Loucy (cell line): ENCODE measurements around the gene JPT2.

Experiments used
- H2AFZ ChIP-seq: fragments of 200-600 bp; sonication (generic); 2 replicates; pipeline ENCODE4 v1.6.0; 2016; ENCODE audit warnings: antibody characterized with exemption, mild to moderate bottlenecking, low read length, moderate library complexity
- H3F3A ChIP-seq: fragments of 200-600 bp; 2 replicates; pipeline ENCODE4 v1.6.0; 2016; ENCODE audit warnings: antibody characterized with exemption, low read depth, mild to moderate bottlenecking
- H3K27me3 ChIP-seq: fragments of 200-600 bp; sonication (generic); 2 replicates; pipeline ENCODE4 v1.6.1; 2014; ENCODE audit warnings: low read length, mild to moderate bottlenecking; ENCODE audit not compliant: insufficient read depth, poor library complexity, severe bottlenecking
- H3K36me3 ChIP-seq: fragments of 200-600 bp; sonication (generic); 2 replicates; pipeline ENCODE4 v1.6.1; 2016; ENCODE audit warnings: low read length; ENCODE audit not compliant: insufficient read depth
- H3K4me1 ChIP-seq: fragments of 200-600 bp; sonication (generic); 2 replicates; pipeline ENCODE4 v1.5.1; 2014; ENCODE audit warnings: low read length, mild to moderate bottlenecking; ENCODE audit not compliant: insufficient read depth, poor library complexity, severe bottlenecking
- H3K4me2 ChIP-seq: fragments of 200-600 bp; sonication (generic); 2 replicates; pipeline ENCODE4 v1.6.0; 2014; ENCODE audit warnings: antibody characterized with exemption, low read length, low read depth, mild to moderate bottlenecking; ENCODE audit not compliant: poor library complexity, severe bottlenecking
- H3K4me3 ChIP-seq: fragments of 200-600 bp; sonication (generic); 2 replicates; pipeline ENCODE4 v1.5.1; 2014; ENCODE audit warnings: low read length, mild to moderate bottlenecking, mixed read lengths; ENCODE audit not compliant: poor library complexity, severe bottlenecking
- H3K79me2 ChIP-seq: fragments of 200-600 bp; sonication (generic); 2 replicates; pipeline ENCODE4 v1.6.1; 2014; ENCODE audit warnings: low read length; ENCODE audit not compliant: insufficient read depth
- H3K9ac ChIP-seq: fragments of 200-600 bp; sonication (generic); 2 replicates; pipeline ENCODE4 v1.6.0; 2014; ENCODE audit warnings: mild to moderate bottlenecking, low read depth, low read length, moderate library complexity; ENCODE audit not compliant: poor library complexity, severe bottlenecking
- H3K9me2 ChIP-seq: fragments of 200-600 bp; sonication (generic); replicated peaks from 2 replicates; pipeline ENCODE4 v1.6.1; 2016; ENCODE audit warnings: low read depth, low read length, mixed read lengths
- H3K9me3 ChIP-seq: fragments of 200-600 bp; sonication (generic); 2 replicates; pipeline ENCODE4 v1.6.1; 2014; ENCODE audit warnings: mild to moderate bottlenecking, antibody characterized with exemption, low read length, low read depth; ENCODE audit not compliant: insufficient read depth
- H4K20me1 ChIP-seq: fragments of 200-600 bp; sonication (generic); 2 replicates; pipeline ENCODE4 v1.6.0; 2014; ENCODE audit warnings: antibody characterized with exemption, low read length, mild to moderate bottlenecking; ENCODE audit not compliant: insufficient read depth, poor library complexity, severe bottlenecking
- EZH2phosphoT487 ChIP-seq: fragments of 200-600 bp; IDR thresholded peaks from 2 replicates; pipeline ENCODE4 v1.6.1; 2018; ENCODE audit warnings: antibody characterized with exemption, mild to moderate bottlenecking, moderate library complexity, borderline replicate concordance
- TF ChIP-seq, protein P1 (sequence below): fragments of 200-600 bp; sonication (generic); conservative IDR thresholded peaks from 2 replicates; pipeline ENCODE4 v1.5.1; 2014; ENCODE audit warnings: mild to moderate bottlenecking, antibody characterized with exemption, low read length

Gene JPT2

DNA sequence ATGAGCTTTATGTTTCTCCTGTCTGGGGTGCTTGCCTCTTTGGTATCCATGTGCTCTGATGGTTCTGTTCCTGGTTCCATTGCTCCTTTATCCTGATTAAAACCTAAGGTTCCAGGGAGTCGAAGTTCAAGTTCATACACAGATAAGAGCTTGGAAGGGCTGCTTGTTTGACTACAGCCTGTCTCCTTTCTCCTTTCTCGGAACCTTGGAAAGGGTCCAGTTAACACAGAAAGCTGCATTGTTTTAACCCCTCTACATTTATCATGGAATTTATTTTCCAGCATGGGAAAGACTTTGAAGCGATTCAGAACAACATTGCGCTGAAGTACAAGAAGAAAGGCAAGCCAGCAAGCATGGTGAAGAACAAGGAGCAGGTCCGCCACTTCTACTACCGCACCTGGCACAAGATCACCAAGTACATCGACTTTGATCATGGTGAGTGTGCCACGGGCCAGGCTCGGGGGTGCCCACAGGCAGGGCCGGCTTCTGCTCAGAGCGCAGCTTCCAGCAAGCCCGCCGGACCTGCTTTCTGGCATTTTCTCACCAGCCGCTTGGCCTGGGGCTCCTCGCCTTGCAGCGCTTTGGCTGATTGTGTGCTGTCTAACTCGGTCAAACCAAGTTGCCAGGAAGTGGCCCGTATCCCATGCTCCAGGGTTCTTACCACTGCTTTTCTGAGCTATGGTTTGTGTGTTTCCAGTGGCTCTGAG is 46.0 kb upstream of the JPT2 start:
- Histone ChIP-seq H2AFZ (no peak overlapping the region), H3K4me2 (no peak overlapping the region), H3K79me2 (no peaks in the 10 kb centered on the region), H3K9ac (no peak overlapping the region), H3F3A (no peaks in the 10 kb centered on the region), H3K27me3 (no peaks in the 10 kb centered on the region), H4K20me1 (no peaks in the 10 kb centered on the region), H3K9me2 (no peaks in the 10 kb centered on the region), H3K4me3 (no peak overlapping the region), H3K36me3 (peaks cover 32% of the 10 kb centered on the region; the same call in 1 of the 2 replicates), H3K9me3 (no peaks in the 10 kb centered on the region), H3K4me1 (no peaks in the 10 kb centered on the region)
- TF ChIP-seq, protein P1, sequence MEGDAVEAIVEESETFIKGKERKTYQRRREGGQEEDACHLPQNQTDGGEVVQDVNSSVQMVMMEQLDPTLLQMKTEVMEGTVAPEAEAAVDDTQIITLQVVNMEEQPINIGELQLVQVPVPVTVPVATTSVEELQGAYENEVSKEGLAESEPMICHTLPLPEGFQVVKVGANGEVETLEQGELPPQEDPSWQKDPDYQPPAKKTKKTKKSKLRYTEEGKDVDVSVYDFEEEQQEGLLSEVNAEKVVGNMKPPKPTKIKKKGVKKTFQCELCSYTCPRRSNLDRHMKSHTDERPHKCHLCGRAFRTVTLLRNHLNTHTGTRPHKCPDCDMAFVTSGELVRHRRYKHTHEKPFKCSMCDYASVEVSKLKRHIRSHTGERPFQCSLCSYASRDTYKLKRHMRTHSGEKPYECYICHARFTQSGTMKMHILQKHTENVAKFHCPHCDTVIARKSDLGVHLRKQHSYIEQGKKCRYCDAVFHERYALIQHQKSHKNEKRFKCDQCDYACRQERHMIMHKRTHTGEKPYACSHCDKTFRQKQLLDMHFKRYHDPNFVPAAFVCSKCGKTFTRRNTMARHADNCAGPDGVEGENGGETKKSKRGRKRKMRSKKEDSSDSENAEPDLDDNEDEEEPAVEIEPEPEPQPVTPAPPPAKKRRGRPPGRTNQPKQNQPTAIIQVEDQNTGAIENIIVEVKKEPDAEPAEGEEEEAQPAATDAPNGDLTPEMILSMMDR: no peak
- no peak for TF ChIP-seq EZH2phosphoT487

DNA sequence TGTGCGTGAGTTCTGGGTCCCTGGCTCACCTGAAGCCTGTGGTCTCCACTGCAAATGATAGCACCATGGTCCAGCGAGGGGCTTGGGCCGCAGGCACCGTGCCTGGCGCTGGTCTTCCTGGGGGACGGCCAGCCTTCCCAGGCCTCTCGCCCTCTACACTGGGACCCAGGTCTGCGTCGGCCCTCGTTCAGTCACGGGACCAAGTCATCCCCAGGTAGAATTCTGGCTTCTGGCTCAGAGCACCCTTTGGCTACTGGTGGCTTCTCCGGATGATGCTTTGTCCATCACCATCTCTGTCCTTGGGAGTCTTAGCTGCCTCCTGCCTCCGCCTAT is 45.5 kb upstream of the JPT2 start:
- H2AFZ ChIP-seq: no peak overlapping the region
- H3K36me3 ChIP-seq: peaks cover 32% of the 10 kb centered on the region; the same call in 1 of the 2 replicates
- no peak overlapping the region for H3K9ac ChIP-seq
- H3K9me2 ChIP-seq: no peaks in the 10 kb centered on the region
- no peak overlapping the region for H3K4me3 ChIP-seq
- no peaks in the 10 kb centered on the region for H3K4me1 ChIP-seq
- no peak overlapping the region for H3K4me2 ChIP-seq
- H3K9me3 ChIP-seq: no peaks in the 10 kb centered on the region
- H3K79me2 ChIP-seq: no peaks in the 10 kb centered on the region
- H3F3A ChIP-seq: no peaks in the 10 kb centered on the region
- TF ChIP-seq, protein P1: no peak
- no peak for TF ChIP-seq EZH2phosphoT487
- H4K20me1 ChIP-seq: no peaks in the 10 kb centered on the region
- no peaks in the 10 kb centered on the region for H3K27me3 ChIP-seq

DNA sequence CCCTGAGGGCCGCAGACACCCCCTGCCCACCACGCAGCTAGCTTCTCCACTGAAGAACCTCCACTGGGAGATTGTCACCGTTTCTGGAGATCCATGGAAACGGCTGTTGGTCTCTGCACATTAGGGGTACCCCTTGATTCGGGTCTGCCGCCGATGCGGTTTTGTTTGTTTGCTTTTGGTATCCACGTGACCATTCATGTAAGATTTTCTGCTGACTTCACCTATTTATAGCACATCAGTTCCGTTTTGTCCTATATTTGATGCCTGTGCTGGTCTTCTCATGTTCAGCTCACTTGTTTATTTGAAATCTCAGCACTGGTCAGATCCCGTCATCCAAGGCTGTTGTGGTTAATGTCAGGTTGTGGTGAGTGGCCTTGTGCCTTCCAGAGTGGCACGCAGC is 44.8 kb upstream of the JPT2 start:
- Histone ChIP-seq H3K36me3 (peaks cover 38% of the 10 kb centered on the region; the same call in 1 of the 2 replicates), H3K9ac (no peak overlapping the region), H3K9me3 (no peaks in the 10 kb centered on the region), H3F3A (no peaks in the 10 kb centered on the region), H3K4me2 (no peak overlapping the region), H3K79me2 (no peaks in the 10 kb centered on the region), H3K27me3 (no peaks in the 10 kb centered on the region), H2AFZ (no peak overlapping the region), H3K4me3 (no peak overlapping the region), H4K20me1 (no peaks in the 10 kb centered on the region), H3K4me1 (no peaks in the 10 kb centered on the region), H3K9me2 (no peaks in the 10 kb centered on the region)
- no peak for TF ChIP-seq EZH2phosphoT487
- TF ChIP-seq, protein P1: no peak
